ENCODE data around the gene EXD1. TPM values are rescaled to one million over a fixed set of nuclear protein-coding genes. Genes with fewer than 3 reads are reported as not detected.
A peak's percentile ranks its signal among the peaks of the same experiment; 100 is the strongest.

EXD1 gene
- total and polyA plus RNA-seq, 2 of the 13 experiments (the other 11 are each of a cell fraction or from before 2014, with no cell fraction given): not detected

GRCh38 chr15:41259546-41260189 is 29.1 kb upstream of the EXD1 start (continued):
- no peak for TF ChIP-seq IKZF4 (CRISPR knock-in tag; IDR thresholded peaks at IDR 0.05; ENCODE audit: borderline replicate concordance, low read depth, not compliant biosample characterization)
- TF ChIP-seq CHCHD3 (CRISPR knock-in tag; IDR thresholded peaks at IDR 0.05): no peak
- TF ChIP-seq RARG (CRISPR knock-in tag; IDR thresholded peaks at IDR 0.05; ENCODE audit: low read depth): no peak
- TF ChIP-seq ZC3H13 (CRISPR knock-in tag; IDR thresholded peaks at IDR 0.05): no peak
- TF ChIP-seq AHR (CRISPR knock-in tag; IDR thresholded peaks at IDR 0.05): no peak
- no peak for TF ChIP-seq PLRG1 (conservative IDR thresholded peaks at IDR 0.05)
- 0 out of 2 replicates have a peak, but pooled peaks have one; percentile 45 for TF ChIP-seq ZNF547 (CRISPR knock-in tag; IDR thresholded peaks at IDR 0.05)
- TF ChIP-seq RERE (CRISPR knock-in tag; IDR thresholded peaks at IDR 0.05; ENCODE audit: low read depth): peak; percentile 72
- TF ChIP-seq TBX2 (CRISPR knock-in tag; IDR thresholded peaks at IDR 0.05; ENCODE audit: borderline replicate concordance): peak; percentile 93
- no peak for TF ChIP-seq FOSL1 (CRISPR knock-in tag; IDR thresholded peaks at IDR 0.05; ENCODE audit: borderline replicate concordance)
- TF ChIP-seq SRF (IDR thresholded peaks at IDR 0.05; ENCODE audit: low read depth, low read length): no peak
- TF ChIP-seq FIP1L1 (IDR thresholded peaks at IDR 0.05; ENCODE audit: borderline replicate concordance, insufficient read depth, low read depth, low read length): no peak
- TF ChIP-seq ELF3 (CRISPR knock-in tag; IDR thresholded peaks at IDR 0.05): peak; percentile 56; the same call in 1 of the 2 replicates
- peak; percentile 84 for TF ChIP-seq GATAD2A (CRISPR knock-in tag; IDR thresholded peaks at IDR 0.05)
- no peak for TF ChIP-seq PTBP1 (IDR thresholded peaks at IDR 0.05; ENCODE audit: low read depth, low read length, poor library complexity, severe bottlenecking)
- no peak for TF ChIP-seq ZC3H4 (CRISPR knock-in tag; IDR thresholded peaks at IDR 0.05; ENCODE audit: borderline replicate concordance)
- no peak for TF ChIP-seq LCORL (IDR thresholded peaks at IDR 0.05)
- TF ChIP-seq LCORL (CRISPR knock-in tag; IDR thresholded peaks at IDR 0.05): peak; percentile 89
- TF ChIP-seq HOXA9 (CRISPR knock-in tag; IDR thresholded peaks at IDR 0.05; ENCODE audit: borderline replicate concordance): no peak
- no peak for TF ChIP-seq PHB2 (IDR thresholded peaks at IDR 0.05; ENCODE audit: partially characterized antibody)
- TF ChIP-seq BORCS8-MEF2B (CRISPR knock-in tag; IDR thresholded peaks at IDR 0.05): peak; percentile 70; the same call in 1 of the 2 replicates
- TF ChIP-seq ZNF788 (CRISPR knock-in tag; IDR thresholded peaks at IDR 0.05; ENCODE audit: borderline replicate concordance): peak; percentile 67; the same call in 1 of the 2 replicates
- 0 out of 2 replicates have a peak, but pooled peaks have one; percentile 37 for TF ChIP-seq NFYB (CRISPR knock-in tag; IDR thresholded peaks at IDR 0.05)
- peak; percentile 41 for TF ChIP-seq GATAD1 (CRISPR knock-in tag; IDR thresholded peaks at IDR 0.05)
- TF ChIP-seq ZNF766 (CRISPR knock-in tag; IDR thresholded peaks at IDR 0.05; ENCODE audit: borderline replicate concordance): no peak
- no peak for TF ChIP-seq GPN1 (CRISPR knock-in tag; IDR thresholded peaks at IDR 0.05; ENCODE audit: borderline replicate concordance)

All from HepG2 (cell line).